H9 (cell line): ENCODE measurements around the gene NRXN3. TPM values are rescaled to one million over a fixed set of nuclear protein-coding genes. Genes with fewer than 3 reads are reported as not detected.

Source experiments
- DNase-seq: peaks from one replicate; pipeline ENCODE4 v3.0.0-alpha.2; 2017
- H2AFZ ChIP-seq: one replicate; pipeline ENCODE4 v1.6.1; 2013; ENCODE audit warnings: mild to moderate bottlenecking, low read length, control low read depth, moderate library complexity
- H2AK5ac ChIP-seq: 2 replicates; pipeline ENCODE4 v1.6.1; 2013; ENCODE audit warnings: low read length, control low read depth, mixed read lengths; ENCODE audit not compliant: insufficient read length
- H2BK120ac ChIP-seq: one replicate; pipeline ENCODE4 v1.6.1; 2013; ENCODE audit warnings: low read depth, mild to moderate bottlenecking, low read length, control low read depth, inconsistent platforms; ENCODE audit not compliant: poor library complexity, severe bottlenecking
- H2BK12ac ChIP-seq: 2 replicates; pipeline ENCODE4 v1.6.1; 2013; ENCODE audit warnings: low read length, control low read depth, mixed read lengths, low read depth; ENCODE audit not compliant: insufficient read length
- H2BK15ac ChIP-seq: 2 replicates; pipeline ENCODE4 v1.6.1; 2013; ENCODE audit warnings: low read depth, low read length, control low read depth
- H2BK20ac ChIP-seq: one replicate; pipeline ENCODE4 v1.6.1; 2013; ENCODE audit warnings: low read depth, mild to moderate bottlenecking, low read length, control low read depth, inconsistent platforms; ENCODE audit not compliant: poor library complexity, severe bottlenecking
- H2BK5ac ChIP-seq: 2 replicates; pipeline ENCODE4 v1.6.1; 2013; ENCODE audit warnings: low read length, control low read depth, mixed read lengths; ENCODE audit not compliant: insufficient read length
- H3K14ac ChIP-seq: 2 replicates; pipeline ENCODE4 v1.6.1; 2013; ENCODE audit warnings: low read length, control low read depth; ENCODE audit not compliant: insufficient read depth
- H3K18ac ChIP-seq: 2 replicates; pipeline ENCODE4 v1.6.1; 2013; ENCODE audit warnings: low read depth, mild to moderate bottlenecking, mixed read lengths, low read length, control low read depth; ENCODE audit not compliant: insufficient read length
- H3K23ac ChIP-seq: 2 replicates; pipeline ENCODE4 v1.6.1; 2013; ENCODE audit warnings: low read length, control low read depth, mixed read lengths, low read depth; ENCODE audit not compliant: insufficient read length
- H3K23me2 ChIP-seq: 2 replicates; pipeline ENCODE4 v1.6.1; 2013; ENCODE audit warnings: low read depth, mild to moderate bottlenecking, mixed read lengths, low read length, control low read depth; ENCODE audit not compliant: insufficient read length, poor library complexity, severe bottlenecking
- H3K27ac ChIP-seq: 2 replicates; pipeline ENCODE4 v1.5.1; 2013; ENCODE audit warnings: low read length, control low read depth, mixed read lengths, low read depth; ENCODE audit not compliant: insufficient read length
- H3K27me3 ChIP-seq: 2 replicates; pipeline ENCODE4 v1.6.1; 2013; ENCODE audit warnings: low read length, control low read depth, inconsistent platforms; ENCODE audit not compliant: insufficient read depth
- H3K4ac ChIP-seq: 2 replicates; pipeline ENCODE4 v1.6.1; 2013; ENCODE audit warnings: low read depth, mild to moderate bottlenecking, control low read depth, inconsistent platforms, low read length, moderate library complexity
- H3K4me1 ChIP-seq: 2 replicates; pipeline ENCODE4 v1.6.1; 2013; ENCODE audit warnings: low read length, control low read depth, inconsistent platforms; ENCODE audit not compliant: insufficient read depth
- H3K4me2 ChIP-seq: 2 replicates; pipeline ENCODE4 v1.6.1; 2013; ENCODE audit warnings: low read length, control low read depth, mixed read lengths; ENCODE audit not compliant: insufficient read length, insufficient read depth
- H3K56ac ChIP-seq: 2 replicates; pipeline ENCODE4 v1.6.1; 2013; ENCODE audit warnings: low read depth, mild to moderate bottlenecking, mixed read lengths, low read length, control low read depth; ENCODE audit not compliant: insufficient read length
- H3K79me1 ChIP-seq: 2 replicates; pipeline ENCODE4 v1.6.1; 2013; ENCODE audit warnings: low read depth, mild to moderate bottlenecking, moderate library complexity, low read length, control low read depth, inconsistent platforms; ENCODE audit not compliant: insufficient read depth, poor library complexity, severe bottlenecking
- H3K79me2 ChIP-seq: 2 replicates; pipeline ENCODE4 v1.6.1; 2013; ENCODE audit warnings: low read length, control low read depth, inconsistent platforms; ENCODE audit not compliant: insufficient read depth
- H3K9ac ChIP-seq: 2 replicates; pipeline ENCODE4 v1.6.1; 2013; ENCODE audit warnings: low read length, control low read depth, mixed read lengths; ENCODE audit not compliant: insufficient read length; ENCODE audit errors: extremely low read depth
- H3K9me3 ChIP-seq: one replicate; pipeline ENCODE4 v1.6.1; 2013; ENCODE audit warnings: low read depth, low read length, inconsistent platforms; ENCODE audit not compliant: control insufficient read depth
- H3T11ph ChIP-seq: one replicate; pipeline ENCODE4 v1.6.1; 2013; ENCODE audit warnings: mild to moderate bottlenecking, low read length, control low read depth, inconsistent platforms
- H4K20me1 ChIP-seq: one replicate; pipeline ENCODE4 v1.6.1; 2013; ENCODE audit not compliant: control insufficient read depth, insufficient read length, insufficient read depth
- H4K5ac ChIP-seq: 2 replicates; pipeline ENCODE4 v1.6.1; 2013; ENCODE audit warnings: low read depth, mild to moderate bottlenecking, mixed read lengths, low read length, control low read depth; ENCODE audit not compliant: insufficient read length
- H4K8ac ChIP-seq: replicated peaks from 2 replicates; pipeline ENCODE4 v1.6.1; 2013; ENCODE audit warnings: low read length, control low read depth, mixed read lengths, low read depth; ENCODE audit not compliant: insufficient read length
- H4K91ac ChIP-seq: 2 replicates; pipeline ENCODE4 v1.6.1; 2013; ENCODE audit warnings: low read depth, mild to moderate bottlenecking, moderate library complexity, mixed read lengths, low read length, control low read depth; ENCODE audit not compliant: insufficient read length
- H3K27ac Mint-ChIP-seq, 3 experiments: 2 replicates in 2 of 3; 3 replicates in 1 of 3; pipeline ENCODE4 v1.8.0; 2020 to 2021; ENCODE audit warnings: mixed read lengths in 3 of 3, mild to moderate bottlenecking in 1 of 3, moderate library complexity in 1 of 3
- H3K27me3 Mint-ChIP-seq: 2 replicates; pipeline ENCODE4 v1.8.0; 2021; ENCODE audit warnings: low read depth, mild to moderate bottlenecking, moderate library complexity, mixed read lengths
- H3K36me3 Mint-ChIP-seq, 3 experiments: 2 replicates in 2 of 3; 3 replicates in 1 of 3; pipeline ENCODE4 v1.8.0; 2020 to 2021; ENCODE audit warnings: low read depth in 3 of 3, mixed read lengths in 3 of 3; ENCODE audit not compliant: insufficient read depth in 1 of 3
- H3K4me1 Mint-ChIP-seq, 2 experiments: 2 replicates each; pipeline ENCODE4 v1.8.0; 2020; ENCODE audit warnings: mixed read lengths in 2 of 2
- H3K4me3 Mint-ChIP-seq, 2 experiments: 2 replicates in 1 of 2; 3 replicates in 1 of 2; pipeline ENCODE4 v1.8.0; 2020 to 2021; ENCODE audit warnings: mild to moderate bottlenecking in 2 of 2, mixed read lengths in 2 of 2, moderate library complexity in 1 of 2
- H3K9me3 Mint-ChIP-seq, 2 experiments: 2 replicates in 1 of 2; 3 replicates in 1 of 2; pipeline ENCODE4 v1.8.0; 2020; ENCODE audit warnings: mild to moderate bottlenecking in 2 of 2, mixed read lengths in 2 of 2, moderate library complexity in 1 of 2
- WGBS: extraction: QIAGEN DNeasy Blood & Tissue Kit; methylation state at CpG from one replicate; pipeline ENCODE4 v1.1.7; 2013; ENCODE audit warnings: missing lambda C conversion rate, low lambda C conversion rate, mixed read lengths; ENCODE audit not compliant: insufficient read length; ENCODE audit errors: extremely low coverage; 5-methylcytosine and 5-hydroxymethylcytosine counted together
- total RNA-seq: library from RNA; stranded (reverse); gene quantifications from 2 replicates; pipeline ENCODE4 v1.2.1, GENCODE V29; 2021
- TF ChIP-seq, protein P1 (sequence below): fragments of 200-600 bp; sonication (generic); conservative IDR thresholded peaks from 3 replicates; pipeline ENCODE4 v1.8.0; 2021; ENCODE audit warnings: antibody characterized with exemption, mild to moderate bottlenecking

NRXN3 gene
- total RNA-seq, 1 experiment from 2014 or later, result 1.8 TPM

- no peak for DNase-seq
- no peak overlapping the region for H3K4ac ChIP-seq
- Mint-ChIP-seq H3K27me3 (no peaks in the 10 kb centered on the region; the same call in none of the 2 replicates), H3K4me3 (no peak overlapping the region), H3K27ac (no peak overlapping the region), H3K36me3 (no peaks in the 10 kb centered on the region), H3K9me3 (no peaks in the 10 kb centered on the region), H3K4me1 (peaks cover 9% of the 10 kb centered on the region in 2 experiments; a peak in 3 of 4 replicates)
- H3K18ac ChIP-seq, result no peak overlapping the region
- H4K20me1 ChIP-seq, result no peaks in the 10 kb centered on the region
- H2BK12ac ChIP-seq, result no peak overlapping the region
- H2BK5ac ChIP-seq, result no peak overlapping the region
- no peaks in the 10 kb centered on the region for H3K79me1 ChIP-seq
- no peak overlapping the region for H2BK120ac ChIP-seq
- no peak overlapping the region for H4K91ac ChIP-seq
- H3K79me2 ChIP-seq, result no peaks in the 10 kb centered on the region
- H3K23me2 ChIP-seq, result no peaks in the 10 kb centered on the region
- no peak overlapping the region for H3K23ac ChIP-seq
- no peak overlapping the region for H2BK20ac ChIP-seq
- no peaks in the 10 kb centered on the region for H3K9me3 ChIP-seq
- H3K4me2 ChIP-seq, result no peak overlapping the region
- no peak overlapping the region for H3K56ac ChIP-seq
- H3K27me3 ChIP-seq, result no peaks in the 10 kb centered on the region
- TF ChIP-seq, protein P1, sequence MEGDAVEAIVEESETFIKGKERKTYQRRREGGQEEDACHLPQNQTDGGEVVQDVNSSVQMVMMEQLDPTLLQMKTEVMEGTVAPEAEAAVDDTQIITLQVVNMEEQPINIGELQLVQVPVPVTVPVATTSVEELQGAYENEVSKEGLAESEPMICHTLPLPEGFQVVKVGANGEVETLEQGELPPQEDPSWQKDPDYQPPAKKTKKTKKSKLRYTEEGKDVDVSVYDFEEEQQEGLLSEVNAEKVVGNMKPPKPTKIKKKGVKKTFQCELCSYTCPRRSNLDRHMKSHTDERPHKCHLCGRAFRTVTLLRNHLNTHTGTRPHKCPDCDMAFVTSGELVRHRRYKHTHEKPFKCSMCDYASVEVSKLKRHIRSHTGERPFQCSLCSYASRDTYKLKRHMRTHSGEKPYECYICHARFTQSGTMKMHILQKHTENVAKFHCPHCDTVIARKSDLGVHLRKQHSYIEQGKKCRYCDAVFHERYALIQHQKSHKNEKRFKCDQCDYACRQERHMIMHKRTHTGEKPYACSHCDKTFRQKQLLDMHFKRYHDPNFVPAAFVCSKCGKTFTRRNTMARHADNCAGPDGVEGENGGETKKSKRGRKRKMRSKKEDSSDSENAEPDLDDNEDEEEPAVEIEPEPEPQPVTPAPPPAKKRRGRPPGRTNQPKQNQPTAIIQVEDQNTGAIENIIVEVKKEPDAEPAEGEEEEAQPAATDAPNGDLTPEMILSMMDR, result no peak
- no peak overlapping the region for H3K9ac ChIP-seq
- H3K4me1 ChIP-seq, result no peaks in the 10 kb centered on the region
- WGBS, result no CpG with 5 or more reads among the region's 4 CpGs
- H3T11ph ChIP-seq, result no peak overlapping the region
- H2AFZ ChIP-seq, result no peak overlapping the region
- no peak overlapping the region for H3K14ac ChIP-seq
- H3K27ac ChIP-seq, result no peak overlapping the region
- H2AK5ac ChIP-seq, result no peak overlapping the region
- H4K8ac ChIP-seq, result no peak overlapping the region
- H4K5ac ChIP-seq, result no peak overlapping the region
- no peak overlapping the region for H2BK15ac ChIP-seq
These were observed 1009.8 kb downstream of the NRXN3 start for GRCh38 chr14:79179985-79180384.
